Retina (tissue), 1 donor: Measurements from ENCODE around the gene TXNL1.
A peak's percentile ranks its signal among the peaks of the same experiment; 100 is the strongest.
"Not testable (repeated sequence)": the region's sequence is repeated elsewhere in the genome, so short reads cannot be mapped to it uniquely, and the experiment has no call there.

Experiments
- DNase-seq: peaks from one replicate; pipeline ENCODE4 v3.0.0-alpha.2; 2016

Gene TXNL1

GRCh38 chr18:56638232-56639103 lies at the start of gene TXNL1:
TSS of gene TXNL1 (minus strand) at chr18:56638592. CDS start at chr18:56638440, 152 bp downstream.
- peak; percentile 96 for DNase-seq

GRCh38 chr18:56684277-56684676 lies 45.9 kb upstream of the TXNL1 start:
- no peak for DNase-seq

- no peak for DNase-seq
Observed at GRCh38 chr18:56678836-56679565, 40.6 kb upstream of the TXNL1 start.

- DNase-seq, result no peak
Observed at GRCh38 chr18:56676639-56677038, 38.2 kb upstream of the TXNL1 start.

- DNase-seq, result no peak
Observed at GRCh38 chr18:56672981-56673380, 34.6 kb upstream of the TXNL1 start.

GRCh38 chr18:56672391-56672790 lies 34.0 kb upstream of the TXNL1 start:
- DNase-seq, result no peak

GRCh38 chr18:56662902-56663301 lies 24.5 kb upstream of the TXNL1 start:
- no peak for DNase-seq

- no peak for DNase-seq
Observed at GRCh38 chr18:56662502-56662901, 24.1 kb upstream of the TXNL1 start.

- no peak for DNase-seq
Observed at GRCh38 chr18:56662063-56662408, 23.6 kb upstream of the TXNL1 start.

GRCh38 chr18:56661360-56662062 lies 23.1 kb upstream of the TXNL1 start:
- DNase-seq, result no peak

- no peak for DNase-seq
Observed at GRCh38 chr18:56660655-56661054, 22.3 kb upstream of the TXNL1 start.

- no peak for DNase-seq
Observed at GRCh38 chr18:56659111-56659510, 20.7 kb upstream of the TXNL1 start.

- no peak for DNase-seq
Observed at GRCh38 chr18:56658261-56658660, 19.9 kb upstream of the TXNL1 start.

GRCh38 chr18:56654280-56654679 lies 15.9 kb upstream of the TXNL1 start:
- not testable (repeated sequence) for DNase-seq

GRCh38 chr18:56652802-56653201 lies 14.4 kb upstream of the TXNL1 start:
- DNase-seq, result no peak

GRCh38 chr18:56651771-56652092 lies 13.3 kb upstream of the TXNL1 start:
- no peak for DNase-seq

- peak; percentile 96 for DNase-seq
Observed at GRCh38 chr18:56650944-56651770, 12.8 kb upstream of the TXNL1 start, which contains the start of gene WDR7. TSS of gene WDR7 (plus strand) at chr18:56651359. CDS start at chr18:56672516, 21,157 bp downstream.

- no peak for DNase-seq
Observed at GRCh38 chr18:56649996-56650395, 11.6 kb upstream of the TXNL1 start.

- no peak for DNase-seq
Observed at GRCh38 chr18:56647951-56648893, 9.8 kb upstream of the TXNL1 start.

GRCh38 chr18:56647071-56647470 lies 8.7 kb upstream of the TXNL1 start:
- no peak for DNase-seq

- no peak for DNase-seq
Observed at GRCh38 chr18:56645415-56646016, 7.1 kb upstream of the TXNL1 start.
